GM19023 (cell line): Measurements from ENCODE around the gene GPR12.

Experiments
- ATAC-seq: cut with Tn5 transposase; IDR thresholded peaks from one replicate; pipeline ENCODE4 v1.9.1; 2021; ENCODE audit warnings: mild to moderate bottlenecking, moderate library complexity; ENCODE audit not compliant: unreplicated experiment

GPR12 gene, protein sequence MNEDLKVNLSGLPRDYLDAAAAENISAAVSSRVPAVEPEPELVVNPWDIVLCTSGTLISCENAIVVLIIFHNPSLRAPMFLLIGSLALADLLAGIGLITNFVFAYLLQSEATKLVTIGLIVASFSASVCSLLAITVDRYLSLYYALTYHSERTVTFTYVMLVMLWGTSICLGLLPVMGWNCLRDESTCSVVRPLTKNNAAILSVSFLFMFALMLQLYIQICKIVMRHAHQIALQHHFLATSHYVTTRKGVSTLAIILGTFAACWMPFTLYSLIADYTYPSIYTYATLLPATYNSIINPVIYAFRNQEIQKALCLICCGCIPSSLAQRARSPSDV

DNA sequence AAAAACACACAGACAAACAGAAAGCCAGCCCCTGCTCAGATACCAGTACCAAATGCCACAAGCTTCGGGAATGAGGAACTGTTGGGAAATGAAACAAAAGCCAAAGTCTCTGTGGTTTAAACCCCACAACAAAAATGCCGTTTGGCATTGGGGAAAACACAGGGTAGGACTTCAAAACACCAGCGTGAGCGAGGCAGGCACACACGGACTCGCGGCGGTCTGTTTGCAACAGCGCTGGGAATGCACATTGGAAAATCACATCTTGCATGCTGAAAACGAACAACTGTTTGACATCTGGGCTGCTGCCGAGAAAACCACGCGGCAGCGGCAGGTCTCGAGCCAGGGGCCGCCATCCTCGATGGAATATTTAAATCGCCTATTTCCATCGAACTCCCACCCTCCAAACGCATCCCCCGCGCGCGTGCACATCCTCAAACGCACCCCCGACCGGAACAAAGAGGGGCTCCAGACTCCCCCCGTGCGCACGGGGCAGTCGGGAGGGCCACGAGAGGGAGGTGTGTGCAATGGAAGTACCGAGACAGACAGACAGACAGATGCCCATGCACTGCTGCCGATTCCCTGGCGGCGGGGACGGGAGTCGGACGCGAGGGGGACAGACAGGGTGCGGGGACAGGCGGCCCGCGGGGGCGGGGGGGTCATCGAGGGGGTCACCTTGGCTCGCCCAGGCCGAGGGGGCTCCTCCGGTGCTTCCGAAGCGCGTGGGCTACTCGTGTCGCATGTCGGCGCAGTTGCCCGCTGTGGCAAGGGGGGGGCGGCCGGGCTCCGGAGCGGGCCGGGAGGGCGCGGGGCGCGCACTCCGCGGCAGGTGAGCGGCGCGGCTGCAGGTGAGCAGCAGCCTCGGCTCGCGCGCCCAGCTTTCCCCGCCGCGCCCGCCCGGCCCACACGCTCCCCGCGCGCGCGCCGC, at the start of gene GPR12:
GPR12 (minus strand) TSS at position 880 of the 925 bp plus-strand sequence. CDS start 959 bp downstream, outside the sequence.
- ATAC-seq, result no peak

DNA sequence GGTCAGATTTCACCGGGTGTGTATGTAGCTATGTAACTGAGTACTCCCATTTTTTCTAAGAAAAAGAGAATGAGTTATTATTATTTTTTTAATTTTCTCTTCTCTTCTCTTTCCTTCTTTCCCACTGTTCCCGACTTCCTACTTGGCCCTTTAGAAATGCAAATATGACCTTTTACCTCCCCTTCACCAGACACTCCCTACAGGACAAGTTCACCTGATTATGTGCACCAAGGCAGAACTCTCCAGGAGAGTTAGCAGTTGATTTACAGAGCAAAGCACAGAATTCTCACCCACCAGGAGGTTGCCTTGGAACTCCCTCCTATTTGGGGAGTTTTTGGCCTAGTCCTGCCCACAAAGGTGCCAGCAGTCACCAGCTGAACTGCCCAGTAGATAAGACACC, 49.5 kb upstream of the GPR12 start:
- ATAC-seq, result no peak

DNA sequence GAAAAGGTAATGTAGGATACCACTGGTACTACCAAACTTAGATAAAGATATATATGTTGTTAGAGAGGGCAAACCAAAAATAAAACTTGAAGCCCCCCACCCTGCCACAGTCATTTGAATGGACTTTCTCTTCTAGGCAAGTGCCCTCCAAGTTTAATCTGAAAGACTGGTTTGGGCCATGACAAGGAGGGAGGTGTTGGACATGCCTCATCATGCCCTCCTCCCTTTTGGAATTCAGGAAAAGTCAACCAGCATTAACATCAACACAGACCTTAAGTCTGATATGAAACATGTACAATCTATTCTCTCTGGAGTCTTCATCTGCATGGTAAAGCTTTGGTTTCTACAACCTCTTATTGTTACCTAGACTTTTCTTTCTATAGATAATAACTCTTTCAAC, 46.3 kb upstream of the GPR12 start:
- no peak for ATAC-seq

DNA sequence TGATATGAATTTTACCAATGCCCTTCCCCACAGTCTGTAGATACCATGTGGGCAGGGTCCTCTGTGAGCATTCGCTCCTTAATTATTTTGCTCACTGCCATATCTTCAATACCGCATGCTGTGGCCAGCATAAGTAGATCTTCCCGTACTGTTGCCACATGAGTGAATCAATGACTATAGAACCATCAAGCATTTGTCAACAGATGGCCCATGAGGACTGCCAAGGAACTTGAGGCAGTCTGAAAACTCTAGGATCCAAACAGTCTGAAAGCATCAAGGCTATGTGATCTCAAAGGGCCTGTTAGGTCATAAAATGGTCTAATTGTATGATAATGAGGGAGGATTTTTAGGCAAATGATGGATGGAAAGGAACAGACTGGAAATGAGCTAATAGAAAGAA, 27.4 kb upstream of the GPR12 start:
- ATAC-seq, result no peak

DNA sequence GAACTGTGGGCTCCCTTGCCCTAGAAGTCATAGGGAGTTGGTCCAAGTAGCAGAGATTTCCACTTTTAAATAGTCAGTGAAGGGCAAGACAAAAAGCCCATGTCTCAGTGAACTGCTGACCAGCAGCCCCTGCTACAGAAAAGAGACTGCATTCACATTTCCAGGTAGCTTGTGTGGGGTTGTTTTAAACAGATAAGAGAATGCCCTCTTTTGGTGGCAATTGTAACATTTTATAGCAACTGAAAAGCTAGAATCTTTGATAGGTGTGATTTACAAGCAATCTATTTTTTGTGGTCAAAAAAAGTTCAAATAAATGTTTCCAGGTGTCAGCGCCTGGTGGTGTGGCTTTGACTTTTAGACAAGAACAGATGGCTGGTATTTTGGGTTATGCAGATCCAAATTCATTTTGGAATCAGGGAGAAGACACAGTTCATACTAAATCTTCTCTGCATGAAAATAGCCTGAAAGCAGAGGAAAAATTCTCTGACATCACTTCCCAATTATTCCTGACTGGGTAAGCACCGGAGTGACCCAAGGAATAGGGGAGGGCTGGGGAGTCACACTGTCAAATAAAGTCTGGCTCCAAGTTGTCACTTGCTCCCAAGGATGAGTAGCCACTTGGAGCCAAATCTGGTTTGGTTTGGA, 26.2 kb upstream of the GPR12 start:
- no peak for ATAC-seq

DNA sequence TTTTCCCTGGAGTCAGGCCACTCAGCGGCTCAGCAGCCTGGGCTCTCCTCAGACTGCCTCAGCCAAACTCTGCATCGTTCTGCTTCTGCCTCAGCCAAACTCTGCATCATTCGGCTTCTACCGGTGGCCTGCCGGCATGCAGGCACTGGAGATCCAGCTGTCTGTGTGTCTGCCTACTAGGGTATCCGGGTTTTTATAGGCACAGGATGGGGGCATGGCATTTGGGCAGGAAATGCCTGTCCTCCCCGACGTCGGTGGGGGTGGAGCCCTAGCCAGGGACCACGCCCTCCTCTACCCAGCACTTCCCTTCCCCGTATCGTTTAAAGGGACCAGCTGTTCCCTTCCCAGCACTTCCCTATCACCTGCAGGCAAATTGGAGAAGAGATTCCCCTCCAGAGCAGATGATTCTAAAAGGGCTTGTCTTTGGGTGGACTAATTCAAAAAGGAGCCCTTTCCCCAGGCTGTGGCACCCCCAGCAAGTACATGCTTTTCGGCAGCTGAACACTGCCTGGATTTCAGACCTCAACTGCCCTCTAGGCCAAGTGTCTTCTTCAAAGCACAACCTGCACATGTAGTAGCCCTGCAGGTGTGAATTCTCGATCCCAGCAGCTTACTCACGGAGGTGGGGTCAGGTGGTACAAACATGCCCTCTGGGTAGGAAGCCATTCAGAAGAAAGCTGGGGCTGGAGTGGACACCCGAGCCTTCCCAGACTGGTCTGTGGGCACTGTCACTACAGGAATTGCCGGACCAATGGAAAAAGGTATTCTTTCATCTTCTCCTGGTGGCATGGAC, 25.4 kb upstream of the GPR12 start:
- ATAC-seq, result no peak

DNA sequence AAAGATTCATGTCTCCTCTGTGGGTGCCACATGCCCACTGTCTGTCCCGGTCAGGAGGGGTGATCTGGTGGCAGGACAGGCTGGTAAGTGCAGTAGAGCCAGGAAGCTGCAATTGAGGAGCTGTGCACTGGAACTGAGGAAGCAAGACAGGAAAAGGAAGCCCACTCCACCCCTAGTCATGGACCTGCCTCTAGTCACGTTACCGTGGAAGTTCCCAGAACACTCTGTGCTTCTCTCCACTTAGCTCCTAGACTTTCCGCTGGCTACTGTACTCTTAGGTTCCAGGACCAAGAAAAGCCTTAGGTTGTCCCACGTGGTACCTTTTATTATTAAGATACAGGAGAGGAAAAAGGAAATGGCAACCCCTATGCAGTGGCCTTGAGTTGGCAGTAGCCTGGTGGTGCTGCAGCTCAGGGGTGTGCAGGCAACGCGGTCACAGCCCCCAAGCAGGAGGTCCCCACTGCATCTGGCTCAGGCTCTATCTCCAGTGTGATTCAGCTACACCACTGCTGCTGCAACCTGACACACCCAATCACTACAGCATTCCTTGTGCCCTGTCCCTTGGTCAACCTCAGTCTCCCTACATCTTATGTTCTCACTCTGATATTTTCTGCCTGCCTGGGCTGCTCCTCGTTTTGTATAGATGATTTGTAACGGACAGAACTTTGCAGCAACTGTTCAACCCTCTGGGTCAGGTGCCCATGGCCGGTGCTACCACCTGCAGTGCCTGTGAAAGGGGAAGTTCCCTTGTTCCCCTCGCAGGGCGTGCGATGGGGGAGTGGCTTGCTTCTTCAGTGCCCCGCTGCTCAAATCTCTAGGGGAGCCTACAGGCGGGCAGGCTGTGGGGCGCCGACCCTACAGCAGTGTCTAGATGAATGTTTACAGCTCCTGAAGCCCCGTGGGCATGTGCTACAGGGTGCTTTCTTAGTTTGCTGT, 24.4 kb upstream of the GPR12 start:
- no peak for ATAC-seq

DNA sequence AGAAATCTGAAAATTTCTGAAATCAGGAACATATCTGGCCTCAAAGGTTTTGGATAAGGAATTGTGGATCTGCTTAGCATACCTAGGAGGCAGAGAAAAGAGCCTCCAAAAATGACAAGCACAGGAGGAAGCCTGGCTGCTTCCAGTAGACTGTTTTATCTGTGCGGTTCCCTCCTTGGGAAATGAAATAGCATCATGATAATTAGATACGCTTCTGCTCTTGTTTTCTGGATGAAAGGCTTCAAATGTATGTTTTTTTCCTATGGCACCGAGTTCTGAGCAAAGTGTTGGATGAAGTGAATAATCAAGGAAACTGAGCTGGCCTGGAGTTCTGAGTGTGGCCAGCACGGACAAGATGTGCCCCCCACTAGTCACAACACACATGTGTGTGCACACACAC, 19.8 kb upstream of the GPR12 start:
- no peak for ATAC-seq

DNA sequence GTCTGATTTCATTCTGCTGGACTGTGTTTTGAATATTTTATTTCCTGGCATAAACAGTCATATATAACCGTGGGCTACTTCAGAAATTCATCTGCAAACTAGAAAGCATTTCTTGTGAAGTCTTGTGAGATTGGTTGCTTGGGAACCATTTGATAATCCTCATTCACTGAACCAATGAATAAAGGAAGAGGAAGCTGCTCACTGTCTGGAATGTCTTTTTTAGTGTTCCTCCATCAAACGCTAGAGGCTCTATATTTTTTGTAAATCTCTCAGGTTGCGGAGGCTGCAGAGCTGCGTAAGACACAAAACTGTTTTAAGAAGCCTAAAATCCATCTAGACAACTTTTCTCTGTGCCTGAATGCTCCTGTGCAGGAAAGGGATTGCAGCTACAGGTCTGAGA, 18.7 kb upstream of the GPR12 start:
- ATAC-seq, result no peak

DNA sequence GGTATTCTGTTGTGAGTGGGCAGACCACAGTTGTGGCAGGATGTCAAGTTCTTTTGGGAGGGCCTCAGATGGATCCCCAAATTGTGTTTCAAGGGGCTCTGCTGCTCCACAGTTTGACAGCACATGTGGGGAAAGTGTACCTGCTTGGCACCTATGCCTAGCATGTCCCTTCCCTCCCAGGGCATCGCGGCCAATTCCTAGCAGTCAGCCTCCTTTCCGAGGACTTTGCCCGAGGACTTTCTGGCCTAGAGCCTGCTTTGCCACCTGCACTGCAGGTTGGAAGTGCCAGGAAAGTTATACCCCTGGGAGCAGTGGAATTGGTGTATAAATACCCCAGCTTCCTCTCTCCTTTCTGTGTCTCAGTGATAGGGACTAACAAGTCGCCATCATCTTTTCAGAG, 11.9 kb upstream of the GPR12 start:
- no peak for ATAC-seq

DNA sequence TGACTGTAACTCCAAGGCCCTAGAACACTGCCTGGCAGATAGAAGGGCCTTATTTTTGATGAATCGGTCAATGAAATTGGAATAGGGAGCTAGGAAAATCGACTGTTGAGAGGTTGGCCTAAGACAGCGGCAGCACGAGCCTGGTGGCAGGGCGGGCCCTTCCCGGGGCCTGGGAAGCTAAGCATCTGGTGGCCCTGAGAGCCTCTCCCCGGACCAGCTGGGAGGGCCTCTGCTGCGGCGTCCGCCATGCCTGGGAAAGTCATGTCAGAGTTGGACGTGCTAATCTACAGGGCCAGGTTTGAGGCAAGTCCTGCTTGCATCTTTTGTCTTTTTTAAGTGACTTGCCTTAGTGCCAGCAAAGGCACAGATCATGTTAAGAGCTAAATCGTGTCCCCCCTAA, 11.2 kb upstream of the GPR12 start:
- no peak for ATAC-seq

DNA sequence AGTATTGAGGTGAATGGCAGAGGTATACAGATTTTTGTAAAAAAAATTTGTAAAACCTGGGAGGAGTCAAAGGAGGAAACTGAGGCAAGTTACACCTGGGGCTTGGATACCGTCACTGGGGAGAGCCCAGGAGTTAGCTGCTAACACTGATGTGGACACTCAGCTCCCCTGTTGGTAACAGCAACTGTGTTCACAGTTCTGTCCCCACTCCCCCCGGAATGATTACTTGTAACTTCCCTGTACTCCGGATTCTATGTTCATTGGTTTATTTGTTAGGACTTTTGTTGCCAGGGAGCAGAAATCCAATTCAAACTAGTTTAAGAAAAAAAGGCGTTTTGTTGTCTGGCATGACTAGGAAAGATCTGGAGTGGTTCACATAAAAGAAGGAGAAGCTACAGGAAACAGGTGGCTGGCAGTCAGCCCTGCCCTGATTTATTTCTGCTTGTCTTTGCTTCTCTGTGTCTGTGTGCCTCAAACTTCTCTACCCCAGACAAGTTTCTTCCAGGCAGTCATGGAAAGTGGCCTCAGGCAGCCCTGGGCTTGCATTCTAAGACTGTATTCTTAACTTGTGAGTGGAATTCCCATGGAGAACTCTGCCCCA, 2.3 kb upstream of the GPR12 start:
- ATAC-seq, result no peak

DNA sequence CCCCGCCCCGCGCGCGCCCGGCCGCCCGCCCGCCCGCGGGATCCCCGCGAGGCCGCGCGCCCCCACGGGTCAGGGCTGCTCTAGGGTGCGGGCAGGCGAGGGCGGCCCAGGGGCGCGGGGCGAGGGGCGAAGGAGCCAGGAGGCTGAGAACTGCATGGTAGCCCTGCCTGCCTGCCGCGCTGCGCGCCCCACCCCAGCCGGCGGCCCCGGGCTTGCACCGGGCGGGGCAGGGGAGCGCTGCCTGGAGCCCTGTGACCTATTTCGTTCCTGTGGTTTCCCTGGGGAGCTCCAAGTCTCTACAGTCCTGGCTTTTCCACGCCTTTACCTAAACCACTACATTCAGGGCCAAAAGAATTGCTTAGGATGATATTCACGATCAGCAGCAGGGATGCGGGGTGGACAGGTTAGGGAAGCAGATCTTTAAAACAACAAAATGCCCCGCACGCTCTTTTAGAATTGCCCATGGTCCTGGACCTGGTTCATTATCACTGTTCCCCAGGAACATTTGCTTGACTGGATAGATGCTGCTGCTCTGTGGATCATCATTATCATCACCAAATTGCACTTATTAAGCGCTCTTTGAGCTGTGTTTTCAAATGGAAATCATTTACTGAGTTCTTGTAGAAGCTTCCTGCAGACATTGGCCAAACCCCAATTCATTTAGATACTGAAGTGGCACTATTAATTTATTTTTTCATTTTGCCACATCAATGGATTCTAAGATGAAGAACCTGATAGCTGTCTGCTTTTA, 421 bp upstream of the GPR12 start:
- ATAC-seq, result no peak

DNA sequence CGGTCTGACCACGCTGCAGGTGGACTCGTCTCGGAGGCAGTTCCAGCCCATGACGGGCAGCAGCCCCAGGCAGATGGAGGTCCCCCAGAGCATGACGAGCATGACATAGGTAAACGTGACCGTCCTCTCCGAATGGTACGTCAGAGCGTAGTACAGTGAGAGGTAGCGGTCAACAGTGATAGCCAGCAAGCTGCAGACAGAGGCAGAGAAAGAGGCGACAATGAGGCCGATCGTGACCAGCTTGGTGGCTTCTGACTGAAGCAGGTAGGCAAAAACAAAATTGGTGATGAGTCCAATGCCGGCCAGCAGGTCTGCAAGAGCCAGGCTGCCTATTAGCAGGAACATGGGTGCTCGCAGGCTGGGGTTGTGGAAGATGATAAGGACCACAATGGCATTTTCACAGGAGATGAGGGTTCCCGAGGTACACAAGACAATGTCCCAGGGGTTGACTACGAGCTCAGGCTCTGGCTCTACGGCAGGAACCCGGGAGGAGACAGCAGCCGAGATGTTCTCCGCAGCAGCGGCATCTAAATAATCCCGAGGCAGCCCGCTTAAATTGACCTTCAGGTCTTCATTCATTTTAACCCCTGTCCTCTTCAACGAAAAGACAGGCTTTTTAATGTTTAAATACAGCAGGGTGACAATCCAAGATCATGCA, 1.2 kb downstream of the GPR12 start:
- ATAC-seq, result no peak

DNA sequence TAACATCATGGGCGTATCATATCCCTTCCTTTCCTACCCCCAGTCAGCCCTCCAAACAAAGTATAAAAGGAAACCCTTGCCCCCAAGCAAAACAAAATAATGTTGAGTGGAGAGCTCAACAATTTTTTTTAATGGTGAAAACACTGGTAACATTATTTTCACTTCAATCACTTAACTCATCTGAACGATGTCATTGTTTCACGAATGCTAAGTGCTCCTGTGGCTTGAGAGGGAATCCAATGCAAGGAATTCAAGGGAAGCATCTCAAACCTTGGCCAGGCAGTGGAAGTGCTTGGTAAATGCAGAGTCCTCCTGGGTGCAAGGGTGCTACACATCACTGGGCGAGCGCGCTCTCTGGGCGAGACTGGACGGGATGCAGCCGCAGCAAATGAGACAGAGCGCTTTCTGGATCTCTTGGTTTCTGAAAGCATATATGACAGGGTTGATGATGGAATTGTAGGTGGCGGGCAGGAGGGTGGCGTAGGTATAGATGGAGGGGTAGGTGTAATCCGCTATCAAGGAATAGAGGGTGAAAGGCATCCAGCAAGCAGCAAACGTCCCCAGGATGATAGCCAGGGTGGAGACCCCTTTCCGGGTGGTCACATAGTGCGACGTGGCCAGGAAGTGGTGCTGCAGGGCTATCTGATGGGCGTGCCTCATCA, 2.0 kb downstream of the GPR12 start:
- ATAC-seq, result no peak

DNA sequence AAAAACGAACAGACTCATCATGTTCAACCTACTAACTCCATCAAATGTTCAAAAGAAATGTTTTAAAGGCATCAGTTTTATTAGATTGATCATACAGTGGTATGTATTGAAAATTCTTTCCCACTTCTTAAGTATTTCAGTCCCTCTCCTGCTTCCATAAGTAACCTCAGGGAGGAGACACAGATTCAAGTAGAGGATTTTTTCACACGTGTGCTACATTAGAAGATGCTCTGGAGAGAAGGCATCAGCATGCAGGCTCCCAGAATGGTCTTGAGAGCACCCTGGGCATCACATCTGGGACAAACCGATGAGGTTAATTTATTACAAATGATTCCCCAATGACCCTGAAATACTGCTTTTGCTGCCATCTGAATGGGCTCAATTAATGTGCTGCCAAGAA, 3.6 kb downstream of the GPR12 start:
- no peak for ATAC-seq

DNA sequence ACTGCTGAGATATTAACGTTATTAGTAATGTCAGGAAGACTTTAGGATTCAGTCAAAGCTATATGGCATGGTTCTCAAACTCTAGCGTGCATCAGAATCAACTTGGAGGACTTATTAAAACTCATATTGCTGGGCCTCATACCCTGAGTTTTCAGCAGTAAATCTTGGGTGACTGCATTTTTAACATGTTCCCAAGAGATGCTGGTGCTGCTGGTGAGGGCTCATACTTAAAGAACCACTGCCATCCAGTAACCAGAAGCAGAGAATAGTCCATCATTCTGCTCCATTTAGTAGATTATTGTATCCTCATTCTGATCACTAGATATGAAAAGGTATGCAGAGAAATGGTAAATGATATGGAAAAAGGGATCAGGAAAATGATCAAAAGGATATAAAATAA, 7.9 kb downstream of the GPR12 start:
- no peak for ATAC-seq

DNA sequence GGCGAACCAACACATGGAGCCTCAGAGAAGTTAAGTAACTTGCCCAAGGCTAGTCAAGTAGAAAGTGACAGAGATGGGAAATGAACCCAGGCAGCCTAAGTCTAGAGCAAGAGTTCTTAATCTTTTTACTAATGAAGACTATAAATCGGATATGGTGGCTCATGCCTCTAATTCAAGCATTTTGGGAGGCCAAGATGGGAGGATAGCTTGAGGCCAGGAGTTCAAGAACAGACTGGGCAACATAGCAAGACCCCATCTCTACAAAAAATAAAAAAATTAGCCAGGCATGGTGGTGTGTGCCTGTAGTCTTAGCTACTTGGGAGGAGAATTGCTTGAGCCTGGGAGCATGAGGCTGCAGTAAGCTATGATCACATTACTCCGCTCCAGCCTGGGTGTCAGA, 10.7 kb downstream of the GPR12 start:
- ATAC-seq, result no peak
